Activated CD4-positive, alpha-beta T cell treated with anti-CD3 and anti-CD28 coated beads, Interleukin-2, amount 50 U/mL, for 24 hours (primary cell): Measurements from ENCODE around the gene LUC7L.
"Not testable (repeated sequence)": the region's sequence is repeated elsewhere in the genome, so short reads cannot be mapped to it uniquely, and the experiment has no call there.

Experiments
- DNase-seq, 2 donors: peaks; one replicate each; pipeline ENCODE4 v3.0.0-alpha.2; 2020; ENCODE audit warnings: low read depth in 1 of 2, low spot score in 1 of 2

LUC7L gene

GRCh38 chr16:165539-166374 is 63.5 kb downstream of the LUC7L start, which contains the start of gene HBM:
Gene HBM (plus strand): TSS chr16:165978. CDS start chr16:165998, 20 bp downstream.
- no peak for DNase-seq

- no peak for DNase-seq
Measured at GRCh38 chr16:164827-165538, 64.3 kb downstream of the LUC7L start.

- DNase-seq, result not testable (repeated sequence)
Measured at GRCh38 chr16:164134-164823, 65.0 kb downstream of the LUC7L start.

- not testable (repeated sequence) for DNase-seq
Measured at GRCh38 chr16:163696-164095, 65.6 kb downstream of the LUC7L start.

GRCh38 chr16:163139-163538 is 66.1 kb downstream of the LUC7L start:
- not testable (repeated sequence) for DNase-seq

GRCh38 chr16:162271-162991 is 66.8 kb downstream of the LUC7L start:
- no peak for DNase-seq

GRCh38 chr16:160691-161190 is 68.5 kb downstream of the LUC7L start:
- DNase-seq, result no peak

GRCh38 chr16:160242-160641 is 69.0 kb downstream of the LUC7L start:
- DNase-seq, result not testable (repeated sequence)

GRCh38 chr16:159136-159849 is 70.0 kb downstream of the LUC7L start:
- DNase-seq, result no peak

- DNase-seq, result no peak
Measured at GRCh38 chr16:155031-155398, 74.2 kb downstream of the LUC7L start.

- no peak for DNase-seq
Measured at GRCh38 chr16:154217-155030, 74.8 kb downstream of the LUC7L start.

GRCh38 chr16:153550-154216 is 75.6 kb downstream of the LUC7L start:
- not testable (repeated sequence) for DNase-seq

- DNase-seq, result not testable (repeated sequence)
Measured at GRCh38 chr16:153129-153521, 76.1 kb downstream of the LUC7L start.

GRCh38 chr16:152141-153128 is 76.8 kb downstream of the LUC7L start, which contains the start of gene HBZ:
Gene HBZ (plus strand): TSS chr16:152644. CDS start chr16:152910, 266 bp downstream.
- no peak for DNase-seq

GRCh38 chr16:149024-149660 is 80.1 kb downstream of the LUC7L start:
- no peak for DNase-seq

- DNase-seq, result no peak
Measured at GRCh38 chr16:146646-147045, 82.6 kb downstream of the LUC7L start.

GRCh38 chr16:144797-145252 is 84.4 kb downstream of the LUC7L start:
- DNase-seq, result no peak
